Mesenchymal stem cell (in vitro differentiated cells and primary cell): ENCODE data around the gene SYT17.

Experiments
- DNase-seq: peaks from one replicate; pipeline ENCODE4 v3.0.0-alpha.2; 2013
- H2AFZ ChIP-seq: one replicate; pipeline ENCODE4 v1.6.1; 2013; ENCODE audit warnings: low read depth, mild to moderate bottlenecking, control low read depth, inconsistent platforms, low read length, moderate library complexity
- H2AK5ac ChIP-seq: 2 replicates; pipeline ENCODE4 v1.6.1; 2013; ENCODE audit warnings: low read length, moderate library complexity, mild to moderate bottlenecking, inconsistent platforms; ENCODE audit not compliant: severe bottlenecking
- H2BK120ac ChIP-seq: one replicate; pipeline ENCODE4 v1.6.1; 2013; ENCODE audit warnings: low read depth, mild to moderate bottlenecking, inconsistent platforms, low read length, moderate library complexity
- H2BK12ac ChIP-seq, 2 experiments: one replicate each; pipeline ENCODE4 v1.6.1; 2013; ENCODE audit warnings: inconsistent platforms in 2 of 2, low read length in 2 of 2, mild to moderate bottlenecking in 2 of 2, moderate library complexity in 2 of 2, control low read depth in 1 of 2
- H2BK15ac ChIP-seq: one replicate; pipeline ENCODE4 v1.6.1; 2013; ENCODE audit warnings: mild to moderate bottlenecking, low read depth, inconsistent platforms; ENCODE audit not compliant: poor library complexity, severe bottlenecking
- H2BK5ac ChIP-seq: 2 replicates; pipeline ENCODE4 v1.6.1; 2013; ENCODE audit warnings: low read depth, mild to moderate bottlenecking, low read length, control low read depth, inconsistent platforms; ENCODE audit not compliant: poor library complexity, severe bottlenecking
- H3K14ac ChIP-seq, 2 experiments: one replicate each; pipeline ENCODE4 v1.6.1; 2013; ENCODE audit warnings: inconsistent platforms in 2 of 2, low read length in 2 of 2, control low read depth in 1 of 2, mild to moderate bottlenecking in 1 of 2, moderate library complexity in 1 of 2
- H3K18ac ChIP-seq, 2 experiments: one replicate each; pipeline ENCODE4 v1.6.1; 2013; ENCODE audit warnings: inconsistent platforms in 2 of 2, low read length in 2 of 2, control low read depth in 1 of 2, low read depth in 1 of 2, mild to moderate bottlenecking in 1 of 2
- H3K23ac ChIP-seq, 2 experiments: one replicate each; pipeline ENCODE4 v1.6.1; 2013; ENCODE audit warnings: inconsistent platforms in 2 of 2, low read length in 2 of 2, mild to moderate bottlenecking in 2 of 2, moderate library complexity in 2 of 2, control low read depth in 1 of 2
- H3K27ac ChIP-seq: 2 replicates; pipeline ENCODE4 v1.5.1; 2013; ENCODE audit warnings: mild to moderate bottlenecking, moderate library complexity, low read length, control low read depth, inconsistent platforms; ENCODE audit not compliant: poor library complexity, severe bottlenecking
- H3K27me3 ChIP-seq, 2 experiments: 2 replicates each; pipeline versions ENCODE4 v1.6.1 to v1.7.0; 2013; ENCODE audit warnings: low read length in 2 of 2, mild to moderate bottlenecking in 2 of 2, moderate library complexity in 2 of 2, control low read depth in 1 of 2, inconsistent platforms in 1 of 2; ENCODE audit not compliant: control insufficient read depth in 1 of 2, insufficient read depth in 1 of 2
- H3K36me3 ChIP-seq, 2 experiments: 2 replicates each; pipeline versions ENCODE4 v1.6.1 to v1.7.0; 2013; ENCODE audit warnings: low read length in 2 of 2, control low read depth in 1 of 2, inconsistent platforms in 1 of 2, low read depth in 1 of 2, mild to moderate bottlenecking in 1 of 2; ENCODE audit not compliant: insufficient read depth in 2 of 2, control insufficient read depth in 1 of 2
- H3K4ac ChIP-seq, 2 experiments: one replicate each; pipeline ENCODE4 v1.6.1; 2013; ENCODE audit warnings: inconsistent platforms in 2 of 2, low read length in 2 of 2, mild to moderate bottlenecking in 2 of 2, moderate library complexity in 2 of 2, control low read depth in 1 of 2, low read depth in 1 of 2
- H3K4me1 ChIP-seq: 2 replicates; pipeline ENCODE4 v1.6.1; 2013; ENCODE audit warnings: low read depth, low read length, control low read depth; ENCODE audit not compliant: control insufficient read depth, insufficient read depth
- H3K4me2 ChIP-seq: 2 replicates; pipeline ENCODE4 v1.6.1; 2013; ENCODE audit warnings: low read length, mild to moderate bottlenecking, inconsistent platforms; ENCODE audit not compliant: poor library complexity, severe bottlenecking
- H3K4me3 ChIP-seq, 2 experiments: 2 replicates each; pipeline versions ENCODE4 v1.5.1 to v1.7.0; 2013; ENCODE audit warnings: low read length in 2 of 2, mild to moderate bottlenecking in 2 of 2, control low read depth in 1 of 2, low read depth in 1 of 2; ENCODE audit not compliant: insufficient read depth in 1 of 2
- H3K79me1 ChIP-seq: replicated peaks from 2 replicates; pipeline ENCODE4 v1.6.1; 2013; ENCODE audit warnings: mild to moderate bottlenecking, control low read depth, low read length, inconsistent platforms; ENCODE audit not compliant: poor library complexity, severe bottlenecking
- H3K9ac ChIP-seq: 2 replicates; pipeline ENCODE4 v1.7.0; 2013; ENCODE audit warnings: mild to moderate bottlenecking, low read length, moderate library complexity
- H3K9me3 ChIP-seq: 2 replicates; pipeline ENCODE4 v1.7.0; 2013; ENCODE audit warnings: mild to moderate bottlenecking, low read length; ENCODE audit not compliant: control insufficient read depth
- H4K8ac ChIP-seq: one replicate; pipeline ENCODE4 v1.6.1; 2013; ENCODE audit warnings: inconsistent platforms, mild to moderate bottlenecking, low read length, moderate library complexity
- H4K91ac ChIP-seq: one replicate; pipeline ENCODE4 v1.6.1; 2013; ENCODE audit warnings: mild to moderate bottlenecking, low read length, inconsistent platforms
- WGBS: methylation state at CpG from one replicate; pipeline ENCODE4 v1.1.7; 2013; ENCODE audit warnings: mixed read lengths; 5-methylcytosine and 5-hydroxymethylcytosine counted together

SYT17 gene

GRCh38 chr16:19240494-19240893 lies 72.5 kb downstream of the SYT17 start:
- 85% methylated on average over 7 of the region's 7 CpGs for WGBS
- no peak overlapping the region for H2AFZ ChIP-seq

GRCh38 chr16:19241512-19241911 lies 73.5 kb downstream of the SYT17 start:
- WGBS, result 87% methylated on average over 11 of the region's 11 CpGs
- Histone ChIP-seq H2AK5ac (no peak overlapping the region), H3K4ac (no peak overlapping the region)

More at GRCh38 chr16:19240494-19240893, 72.5 kb downstream of the SYT17 start:
- Histone ChIP-seq H3K4me1 (no peaks in the 10 kb centered on the region), H4K8ac (no peak overlapping the region), H2BK120ac (no peak overlapping the region), H3K23ac (no peak overlapping the region), H3K27me3 (no peaks in the 10 kb centered on the region), H3K4me3 (no peak overlapping the region), H2BK12ac (no peak overlapping the region), H3K9ac (no peak overlapping the region), H4K91ac (no peak overlapping the region), H3K4ac (no peak overlapping the region), H2BK5ac (no peak overlapping the region), H3K27ac (no peak overlapping the region), H3K79me1 (no peaks in the 10 kb centered on the region), H3K4me2 (no peak overlapping the region), H2BK15ac (no peak overlapping the region), H3K14ac (no peak overlapping the region), H2AK5ac (no peak overlapping the region), H3K36me3 (no peaks in the 10 kb centered on the region), H3K18ac (no peak overlapping the region), H3K9me3 (peaks cover 11% of the 10 kb centered on the region)
- DNase-seq, result no peak

GRCh38 chr16:19242186-19242585 lies 74.1 kb downstream of the SYT17 start:
- Histone ChIP-seq H4K91ac (no peak overlapping the region), H3K79me1 (no peaks in the 10 kb centered on the region), H2BK5ac (no peak overlapping the region), H3K9ac (no peak overlapping the region), H2BK12ac (no peak overlapping the region), H3K27ac (no peak overlapping the region), H4K8ac (no peak overlapping the region), H3K4me3 (no peak overlapping the region), H2AK5ac (no peak overlapping the region), H3K4ac (no peak overlapping the region), H2BK120ac (no peak overlapping the region), H3K14ac (no peak overlapping the region), H3K18ac (no peak overlapping the region), H2BK15ac (no peak overlapping the region), H3K23ac (no peak overlapping the region), H3K27me3 (no peaks in the 10 kb centered on the region), H3K9me3 (peaks cover 2% of the 10 kb centered on the region), H2AFZ (no peak overlapping the region), H3K36me3 (no peaks in the 10 kb centered on the region), H3K4me1 (no peaks in the 10 kb centered on the region), H3K4me2 (no peak overlapping the region)
- DNase-seq, result no peak
- WGBS, result 34% methylated on average over 1 of the region's 1 CpG

More at GRCh38 chr16:19241512-19241911, 73.5 kb downstream of the SYT17 start:
- no peak for DNase-seq
- no peak overlapping the region for H3K18ac ChIP-seq
- no peak overlapping the region for H2AFZ ChIP-seq
- peak overlapping the region; percentile 49 for H2BK15ac ChIP-seq
- no peaks in the 10 kb centered on the region for H3K27me3 ChIP-seq
- H2BK12ac ChIP-seq, result no peak overlapping the region
- H3K9me3 ChIP-seq, result peaks cover 3% of the 10 kb centered on the region
- H3K79me1 ChIP-seq, result no peaks in the 10 kb centered on the region
- H2BK5ac ChIP-seq, result no peak overlapping the region
- H3K23ac ChIP-seq, result no peak overlapping the region
- H3K4me3 ChIP-seq, result no peak overlapping the region
- no peak overlapping the region for H3K27ac ChIP-seq
- no peak overlapping the region for H4K8ac ChIP-seq
- H3K14ac ChIP-seq, result no peak overlapping the region
- H4K91ac ChIP-seq, result no peak overlapping the region
- H3K4me2 ChIP-seq, result no peak overlapping the region
- H3K9ac ChIP-seq, result no peak overlapping the region
- H3K36me3 ChIP-seq, result no peaks in the 10 kb centered on the region
- H3K4me1 ChIP-seq, result no peaks in the 10 kb centered on the region
- H2BK120ac ChIP-seq, result no peak overlapping the region

GRCh38 chr16:19242987-19243575 lies 75.0 kb downstream of the SYT17 start:
- H3K36me3 ChIP-seq, result no peaks in the 10 kb centered on the region
- no peak overlapping the region for H3K18ac ChIP-seq
- H3K14ac ChIP-seq, result no peak overlapping the region
- no peak overlapping the region for H4K8ac ChIP-seq
- 72% methylated on average over 2 of the region's 3 CpGs for WGBS
- H2BK15ac ChIP-seq, result no peak overlapping the region
- H3K79me1 ChIP-seq, result no peaks in the 10 kb centered on the region
- H3K4me2 ChIP-seq, result no peak overlapping the region
- no peaks in the 10 kb centered on the region for H3K9me3 ChIP-seq
- no peak overlapping the region for H3K9ac ChIP-seq
- H3K27me3 ChIP-seq, result no peaks in the 10 kb centered on the region
- no peak overlapping the region for H3K4ac ChIP-seq
- H3K4me1 ChIP-seq, result no peaks in the 10 kb centered on the region
- no peak for DNase-seq
- no peak overlapping the region for H2BK120ac ChIP-seq
- no peak overlapping the region for H2AFZ ChIP-seq
- no peak overlapping the region for H4K91ac ChIP-seq
- no peak overlapping the region for H2BK12ac ChIP-seq
- H2AK5ac ChIP-seq, result no peak overlapping the region
- no peak overlapping the region for H2BK5ac ChIP-seq
- H3K4me3 ChIP-seq, result no peak overlapping the region
- no peak overlapping the region for H3K23ac ChIP-seq
- H3K27ac ChIP-seq, result no peak overlapping the region
